Lung (tissue), 12 donors: Measurements from ENCODE around the gene SLC35F4. TPM values are rescaled to one million over a fixed set of nuclear protein-coding genes. Genes with fewer than 3 reads are reported as not detected.

Source experiments
- ATAC-seq: fragments of 200-7000 bp; cut with Tn5 transposase; one replicate; pipeline ENCODE4 v1.9.1; 2020; ENCODE audit warnings: moderate number of reproducible peaks; ENCODE audit not compliant: insufficient read depth, low FRiP score
- DNase-seq, 3 donors: peaks; one replicate each; pipeline ENCODE4 v3.0.0-alpha.2; 2013 to 2017
- H3K27ac ChIP-seq, 2 donors: one replicate each; pipeline ENCODE4 v1.5.1; 2013; ENCODE audit warnings: mild to moderate bottlenecking in 2 of 2, moderate library complexity in 2 of 2, control low read depth in 1 of 2, inconsistent platforms in 1 of 2, low read depth in 1 of 2, low read length in 1 of 2
- H3K27me3 ChIP-seq, 3 donors: one replicate each; pipeline ENCODE4 v1.5.1; 2013; ENCODE audit warnings: low read length in 2 of 3; ENCODE audit not compliant: control insufficient read depth in 3 of 3, insufficient read depth in 3 of 3
- H3K36me3 ChIP-seq, 4 donors: one replicate each; pipeline ENCODE4 v1.5.1; 2013; ENCODE audit warnings: low read length in 4 of 4, mild to moderate bottlenecking in 1 of 4, moderate library complexity in 1 of 4; ENCODE audit not compliant: control insufficient read depth in 4 of 4, insufficient read depth in 4 of 4
- H3K4me1 ChIP-seq, 5 donors: one replicate each; pipeline ENCODE4 v1.5.1; 2013; ENCODE audit warnings: low read length in 5 of 5, mild to moderate bottlenecking in 2 of 5, moderate library complexity in 1 of 5; ENCODE audit not compliant: control insufficient read depth in 5 of 5, insufficient read depth in 5 of 5
- H3K4me3 ChIP-seq: one replicate; pipeline ENCODE4 v1.5.1; 2013; ENCODE audit warnings: mild to moderate bottlenecking, control low read depth, moderate library complexity
- H3K9ac ChIP-seq, 2 donors: one replicate each; pipeline ENCODE4 v1.5.1; 2013; ENCODE audit warnings: low read length in 2 of 2, control low read depth in 1 of 2; ENCODE audit not compliant: insufficient read depth in 1 of 2
- H3K9me3 ChIP-seq, 4 donors: one replicate each; pipeline ENCODE4 v1.5.1; 2013; ENCODE audit warnings: low read length in 3 of 4, mild to moderate bottlenecking in 1 of 4, moderate library complexity in 1 of 4; ENCODE audit not compliant: control insufficient read depth in 4 of 4, insufficient read depth in 3 of 4
- CTCF ChIP-seq: IDR thresholded peaks from 2 replicates; pipeline ENCODE4 v1.5.1; 2012; ENCODE audit warnings: mild to moderate bottlenecking; ENCODE audit errors: control extremely low read depth, extremely low read depth
- WGBS, 2 donors: extraction: QIAGEN DNeasy Blood & Tissue Kit; methylation state at CpG; one replicate each; pipeline ENCODE4 v1.1.7; 2013; 5-methylcytosine and 5-hydroxymethylcytosine counted together
- polyA plus RNA-seq, 2 donors: library from polyadenylated mRNA; stranded (reverse); fragments of 200-250 nt; gene quantifications; one replicate each; pipeline ENCODE4 v1.2.1, GENCODE V29; 2013
- total RNA-seq, 2 donors: library from RNA; depleted of rRNA in 1 of 2; stranded (reverse); fragments of >200 nt in 1 of 2; gene quantifications; one replicate each; pipeline ENCODE4 v1.2.1, GENCODE V29; 2014 to 2021
- donor health status: control.
- donor health status: control.
- donor health status: Bipolar disorder and iron deficiency.
- donor health status: healthy.
- donor health status: DM: yes; HTN: yes; CAD: no.

SLC35F4 gene
- total and polyA plus RNA-seq, 4 donors = not detected

DNA sequence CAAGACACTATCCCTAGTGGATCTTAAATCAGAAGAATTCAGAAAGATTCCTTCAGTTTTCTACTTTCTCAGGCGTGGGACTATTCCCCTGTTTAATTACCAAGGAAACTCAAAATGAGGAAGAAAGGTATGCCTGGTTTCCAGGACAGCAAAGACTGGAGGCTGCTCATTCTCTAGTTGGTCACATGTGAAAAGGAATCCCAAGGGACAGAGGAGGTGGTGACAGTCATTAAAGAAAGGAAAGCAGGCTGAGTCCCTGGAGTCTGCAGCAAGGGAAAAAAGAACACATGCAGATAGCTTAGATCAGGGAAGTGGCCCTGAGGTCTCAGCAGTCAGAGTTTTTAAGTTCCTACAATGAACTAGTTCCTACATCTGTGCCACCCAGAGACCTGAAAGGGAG lies 206.8 kb downstream of the SLC35F4 start:
- no peak for DNase-seq
- no peak overlapping the region for H3K9ac ChIP-seq

DNA sequence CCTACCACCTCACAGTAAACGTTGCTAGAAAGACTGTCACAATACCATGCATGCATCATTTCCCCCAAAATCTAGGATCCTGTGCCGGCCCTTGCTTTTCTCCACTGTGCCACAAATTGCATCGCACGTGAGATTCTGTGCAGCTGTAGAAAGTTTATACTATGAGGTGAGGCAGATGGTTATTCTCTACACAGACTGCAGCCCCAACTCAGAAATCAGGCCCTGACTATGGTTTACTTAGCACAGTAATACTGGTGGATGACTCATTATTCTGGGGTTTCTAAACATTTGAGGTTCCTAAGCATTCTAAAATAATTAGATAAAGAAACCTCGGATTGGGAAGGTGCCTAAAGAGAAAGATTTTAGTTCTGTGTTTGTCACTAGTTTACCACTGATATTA lies 208.4 kb downstream of the SLC35F4 start:
- H3K36me3 ChIP-seq = no peaks in the 10 kb centered on the region
- no peaks in the 10 kb centered on the region for H3K4me1 ChIP-seq
- H3K27ac ChIP-seq = no peak overlapping the region
- H3K9ac ChIP-seq = no peak overlapping the region
- H3K4me3 ChIP-seq = no peak overlapping the region
- 57 to 71% methylated on average over 5 of the region's 5 CpGs for WGBS, 2 donors
- no peaks in the 10 kb centered on the region for H3K27me3 ChIP-seq
- H3K9me3 ChIP-seq = peaks cover 0 to 3% (median 0%) of the 10 kb centered on the region in 4 donors
- TF ChIP-seq CTCF = no peak
- no peak for ATAC-seq
- DNase-seq = no peak

More for the DNA sequence above, 206.8 kb downstream of the SLC35F4 start:
- no peak for ATAC-seq
- no peak overlapping the region for H3K4me3 ChIP-seq
- TF ChIP-seq CTCF = no peak
- no peaks in the 10 kb centered on the region for H3K4me1 ChIP-seq
- H3K36me3 ChIP-seq = no peaks in the 10 kb centered on the region
- WGBS, 2 donors = 71 to 76% methylated on average over 1 of the region's 1 CpG
- H3K27me3 ChIP-seq = no peaks in the 10 kb centered on the region
- no peak overlapping the region for H3K27ac ChIP-seq
- peaks cover 0 to 3% (median 0%) of the 10 kb centered on the region in 4 donors for H3K9me3 ChIP-seq

- peaks cover 0 to 3% (median 0%) of the 10 kb centered on the region in 4 donors for H3K9me3 ChIP-seq
- WGBS, 2 donors = 51 to 58% methylated on average over 3 of the region's 3 CpGs
- H3K9ac ChIP-seq = no peak overlapping the region
- no peak for ATAC-seq
- no peak overlapping the region for H3K27ac ChIP-seq
- H3K4me1 ChIP-seq = no peaks in the 10 kb centered on the region
- TF ChIP-seq CTCF = no peak
- H3K4me3 ChIP-seq = no peak overlapping the region
- no peaks in the 10 kb centered on the region for H3K27me3 ChIP-seq
- no peak for DNase-seq
- H3K36me3 ChIP-seq = no peaks in the 10 kb centered on the region
Measured at GRCh38 chr14:57656853-57657252, 209.0 kb downstream of the SLC35F4 start.

GRCh38 chr14:57652769-57653168 lies 213.1 kb downstream of the SLC35F4 start:
- Histone ChIP-seq H3K4me1 (no peaks in the 10 kb centered on the region), H3K27ac (no peak overlapping the region), H3K9ac (no peak overlapping the region), H3K36me3 (no peaks in the 10 kb centered on the region), H3K4me3 (no peak overlapping the region), H3K27me3 (no peaks in the 10 kb centered on the region), H3K9me3 (peaks cover 0 to 3% (median 0%) of the 10 kb centered on the region in 4 donors)
- no peak for TF ChIP-seq CTCF
- DNase-seq = no peak
- ATAC-seq = no peak
